Osteoblast (primary cell): ENCODE measurements around the gene IL10RB. TPM values are rescaled to one million over a fixed set of nuclear protein-coding genes. Genes with fewer than 3 reads are reported as not detected.

ENCODE experiments used
- DNase-seq: peaks from one replicate; pipeline ENCODE4 v3.0.0; 2011; ENCODE audit warnings: low spot score, mixed read lengths; ENCODE audit not compliant: insufficient read length; ENCODE audit errors: missing footprints
- H2AFZ ChIP-seq: 2 replicates; pipeline ENCODE4 v1.6.0; 2011; ENCODE audit warnings: mild to moderate bottlenecking, low read length
- H3K27ac ChIP-seq: 2 replicates; pipeline ENCODE4 v1.5.1; 2011; ENCODE audit warnings: mild to moderate bottlenecking, low read depth, low read length, moderate library complexity
- H3K27me3 ChIP-seq: 2 replicates; pipeline ENCODE4 v1.6.0; 2012; ENCODE audit warnings: mild to moderate bottlenecking, control low read depth, inconsistent platforms, low read length, moderate library complexity; ENCODE audit not compliant: insufficient read depth
- H3K36me3 ChIP-seq: 2 replicates; pipeline ENCODE4 v1.5.1; 2011; ENCODE audit warnings: mild to moderate bottlenecking, low read length, control low read depth, moderate library complexity; ENCODE audit not compliant: insufficient read depth
- H3K4me1 ChIP-seq: 2 replicates; pipeline ENCODE4 v1.5.1; 2011; ENCODE audit warnings: mild to moderate bottlenecking, low read length, control low read depth, moderate library complexity; ENCODE audit not compliant: insufficient read depth
- H3K4me2 ChIP-seq: 2 replicates; pipeline ENCODE4 v1.6.0; 2011; ENCODE audit warnings: mild to moderate bottlenecking, low read length; ENCODE audit not compliant: insufficient read depth
- H3K4me3 ChIP-seq: fragments of 200-600 bp; sonication (generic); 3 replicates; pipeline ENCODE4 v1.5.1; 2012; ENCODE audit warnings: mild to moderate bottlenecking, low read length, inconsistent platforms; ENCODE audit not compliant: insufficient read depth
- H3K79me2 ChIP-seq: 2 replicates; pipeline ENCODE4 v1.6.0; 2012; ENCODE audit warnings: mild to moderate bottlenecking, low read length, control low read depth, inconsistent platforms; ENCODE audit not compliant: insufficient read depth
- H3K9me3 ChIP-seq: 2 replicates; pipeline ENCODE4 v1.5.1; 2011; ENCODE audit warnings: low read depth, low read length, control low read depth
- H4K20me1 ChIP-seq: 2 replicates; pipeline ENCODE4 v1.6.0; 2012; ENCODE audit warnings: mild to moderate bottlenecking, low read length, control low read depth; ENCODE audit not compliant: insufficient read depth
- CTCF ChIP-seq: IDR thresholded peaks from 2 replicates; pipeline ENCODE4 v1.5.1; 2011; ENCODE audit warnings: mild to moderate bottlenecking, low read depth, low read length, moderate library complexity; ENCODE audit errors: extremely low read depth
- total RNA-seq: library from RNA; depleted of rRNA; stranded (reverse); fragments of >200 nt; gene quantifications from 2 replicates; pipeline ENCODE4 v1.2.3, GENCODE V29; 2012

Gene IL10RB
- total RNA-seq, 1 donor, result 44.9 TPM

- peaks cover 26% of the 10 kb centered on the region for H3K79me2 ChIP-seq
- DNase-seq, result no peak
- TF ChIP-seq CTCF, result no peak
- no peak overlapping the region for H2AFZ ChIP-seq
- H3K36me3 ChIP-seq, result no peaks in the 10 kb centered on the region
- peaks cover 20% of the 10 kb centered on the region for H3K27me3 ChIP-seq
- H3K27ac ChIP-seq, result no peak overlapping the region
- no peak overlapping the region for H3K4me3 ChIP-seq
- no peaks in the 10 kb centered on the region for H4K20me1 ChIP-seq
- no peak overlapping the region for H3K4me2 ChIP-seq
- peaks cover 23% of the 10 kb centered on the region for H3K4me1 ChIP-seq
- H3K9me3 ChIP-seq, result no peaks in the 10 kb centered on the region
These were observed 37.7 kb upstream of the IL10RB start for GRCh38 chr21:33228455-33228854.

GRCh38 chr21:33229099-33229783 is 36.9 kb upstream of the IL10RB start:
- TF ChIP-seq CTCF, result no peak
- H3K27ac ChIP-seq, result no peak overlapping the region

GRCh38 chr21:33229784-33230544 is 36.2 kb upstream of the IL10RB start, which contains the start of gene IFNAR2:
IFNAR2 (plus strand) TSS chr21:33229938; CDS start chr21:33241923, 11,985 bp downstream.
- peak; percentile 98 for DNase-seq
- Histone ChIP-seq H3K9me3 (no peaks in the 10 kb centered on the region), H3K4me2 (peak within 1 kb of the TSS; percentile 92), H4K20me1 (no peaks in the 10 kb centered on the region), H3K4me1 (peaks cover 23% of the 10 kb centered on the region), H2AFZ (peak within 1 kb of the TSS; percentile 95), H3K27me3 (peaks cover 13% of the 10 kb centered on the region), H3K79me2 (peaks cover 33% of the 10 kb centered on the region), H3K36me3 (no peaks in the 10 kb centered on the region), H3K4me3 (peak within 1 kb of the TSS; percentile 87), H3K27ac (peak within 1 kb of the TSS; percentile 79)
- TF ChIP-seq CTCF, result no peak

More at GRCh38 chr21:33229099-33229783, 36.9 kb upstream of the IL10RB start:
- peak overlapping the region; percentile 89 for H3K4me2 ChIP-seq
- no peaks in the 10 kb centered on the region for H4K20me1 ChIP-seq
- no peaks in the 10 kb centered on the region for H3K9me3 ChIP-seq
- H3K4me3 ChIP-seq, result peak overlapping the region; percentile 87
- peaks cover 23% of the 10 kb centered on the region for H3K4me1 ChIP-seq
- DNase-seq, result no peak
- H3K79me2 ChIP-seq, result peaks cover 26% of the 10 kb centered on the region
- H3K27me3 ChIP-seq, result peaks cover 14% of the 10 kb centered on the region
- H2AFZ ChIP-seq, result peak overlapping the region; percentile 95
- no peaks in the 10 kb centered on the region for H3K36me3 ChIP-seq
